ENCODE measurements around the gene FRMPD4. TPM values are rescaled to one million over a fixed set of nuclear protein-coding genes. Genes with fewer than 3 reads are reported as not detected.

The FRMPD4 gene
- total and polyA plus RNA-seq, 2 of the 13 experiments (the other 11 are each of a cell fraction or from before 2014, with no cell fraction given) = not detected

- H3K4me1 ChIP-seq (ENCODE audit: insufficient read depth, low read length) = no peaks in the 10 kb centered on the region
- no peak for TF ChIP-seq HOXD1 (CRISPR knock-in tag; IDR thresholded peaks at IDR 0.05)
- TF ChIP-seq ATF6 (CRISPR knock-in tag; conservative IDR thresholded peaks at IDR 0.05) = no peak
- TF ChIP-seq HNRNPK (IDR thresholded peaks at IDR 0.05; ENCODE audit: low read depth, low read length, poor library complexity, severe bottlenecking) = no peak
- no peak for TF ChIP-seq CSRNP1 (CRISPR knock-in tag; IDR thresholded peaks at IDR 0.05)
- TF ChIP-seq MYPOP (CRISPR knock-in tag; IDR thresholded peaks at IDR 0.05) = no peak
- no peak for TF ChIP-seq ZSCAN5A (CRISPR knock-in tag; IDR thresholded peaks at IDR 0.05; ENCODE audit: borderline replicate concordance)
- TF ChIP-seq MBNL3 (CRISPR knock-in tag; conservative IDR thresholded peaks at IDR 0.05) = no peak
- TF ChIP-seq PHF20 (CRISPR knock-in tag; IDR thresholded peaks at IDR 0.05) = no peak
- TF ChIP-seq THRA (CRISPR knock-in tag; IDR thresholded peaks at IDR 0.05; ENCODE audit: borderline replicate concordance) = no peak
- TF ChIP-seq SMAD3 (CRISPR knock-in tag; IDR thresholded peaks at IDR 0.05) = no peak
- no peak for TF ChIP-seq POLR2A (IDR thresholded peaks at IDR 0.05; ENCODE audit: insufficient read depth in 1 of 2, low read depth in 2 of 2, low read length in 2 of 2)
- TF ChIP-seq SMYD3 (CRISPR knock-in tag; IDR thresholded peaks at IDR 0.05) = no peak
- TF ChIP-seq ZNF570 (CRISPR knock-in tag; IDR thresholded peaks at IDR 0.05; ENCODE audit: borderline replicate concordance) = no peak
- TF ChIP-seq LCORL (IDR thresholded peaks at IDR 0.05) = no peak
- no peak for TF ChIP-seq LCORL (CRISPR knock-in tag; IDR thresholded peaks at IDR 0.05)
- no peak for TF ChIP-seq ZNF558 (CRISPR knock-in tag; IDR thresholded peaks at IDR 0.05; ENCODE audit: borderline replicate concordance)
- CTCF ChIA-PET (ENCODE audit: low intra/inter-chr PET ratio, low total read pairs) = no interaction called here
- no peaks in the 10 kb centered on the region for H3K27me3 ChIP-seq (ENCODE audit: control insufficient read depth in 1 of 2, insufficient read depth in 2 of 2, low read length in 2 of 2)
- 0% methylated on average over 1 of the region's 1 CpG for WGBS (ENCODE audit: low lambda C conversion rate)
- intact Hi-C loops (cut with micrococcal nuclease; ENCODE audit: unreplicated experiment) (no loop called here), in situ Hi-C loops (cut with HindIII; ENCODE audit: extremely low pct_ligation_motif_present, low pct_unique_long_range_greater_than_20kb) (no loop called here)
- FAIRE-seq (no peak), ATAC-seq (no peak), DNase-seq (ENCODE audit: low spot score) (no peak)
- H3K79me2 ChIP-seq (ENCODE audit: insufficient read depth, low read length) = no peaks in the 10 kb centered on the region
- no peak overlapping the region for H3K4me2 ChIP-seq (ENCODE audit: low read depth, low read length)
- no peak overlapping the region for H3K9ac ChIP-seq (ENCODE audit: insufficient read depth, low read depth, low read length)
- no peaks in the 10 kb centered on the region for H3K36me3 ChIP-seq (replicated peaks in 1 of 2; ENCODE audit: control insufficient read depth in 1 of 2, insufficient read depth in 2 of 2, low read length in 2 of 2)
- no TSS peak for BruUV-seq (replicated peaks)
- no peak overlapping the region for H3K27ac ChIP-seq (ENCODE audit: extremely low read length, insufficient read depth, low read length)
- no peaks in the 10 kb centered on the region for H4K20me1 ChIP-seq (ENCODE audit: insufficient read depth, low read length)
- POLR2A ChIA-PET = no interaction called here
- no peak overlapping the region for H3K4me3 ChIP-seq (replicated peaks in 1 of 3; ENCODE audit: insufficient read depth in 1 of 3, low read depth in 2 of 3, low read length in 3 of 3)
- H2AFZ ChIP-seq (ENCODE audit: low read length) = no peak overlapping the region
- no peaks in the 10 kb centered on the region for H3K9me3 ChIP-seq (ENCODE audit: low read length)
Measured at GRCh38 chrX:12647230-12647629, 509.0 kb downstream of the FRMPD4 start.

Data from HepG2 (cell line).